ENCODE results near the gene BMP15.

BMP15 gene

GRCh38 chrX:50881028-50881427, 29.5 kb upstream of the BMP15 start:
- no peak overlapping the region for H3K27ac ChIP-seq
- TF ChIP-seq CTCF (conservative IDR thresholded peaks at IDR 0.05) (no peak), ZFX (IDR thresholded peaks at IDR 0.05) (no peak)

GRCh38 chrX:50888884-50889283, 21.7 kb upstream of the BMP15 start:
- no peak overlapping the region for H3K27ac ChIP-seq
- TF ChIP-seq ZFX (IDR thresholded peaks at IDR 0.05) (no peak), CTCF (conservative IDR thresholded peaks at IDR 0.05) (no peak)

GRCh38 chrX:50889582-50889981, 21.0 kb upstream of the BMP15 start:
- H3K27ac ChIP-seq, result no peak overlapping the region
- TF ChIP-seq ZFX (IDR thresholded peaks at IDR 0.05) (no peak), CTCF (conservative IDR thresholded peaks at IDR 0.05) (no peak)

DNA sequence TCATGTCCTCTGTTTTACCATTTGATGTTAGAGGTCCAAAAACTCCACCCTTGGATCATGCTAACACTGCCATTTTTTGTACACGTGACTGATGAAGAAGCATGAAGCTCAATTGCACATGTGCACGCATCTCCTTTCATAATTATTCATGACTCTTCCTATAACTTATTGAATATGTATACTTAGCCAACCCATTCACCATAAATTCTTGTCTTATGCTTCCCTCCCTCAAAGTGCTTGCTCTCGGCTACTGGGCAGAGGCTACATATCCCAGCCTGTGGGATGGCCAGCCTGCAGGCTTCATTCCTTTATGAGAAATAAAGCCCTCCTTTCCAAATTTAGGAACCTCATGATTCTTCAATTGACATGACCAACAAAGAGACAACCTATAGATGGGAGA, 17.5 kb upstream of the BMP15 start:
- no peak overlapping the region for H3K27ac ChIP-seq
- TF ChIP-seq ZFX (IDR thresholded peaks at IDR 0.05) (no peak), CTCF (conservative IDR thresholded peaks at IDR 0.05) (no peak)

GRCh38 chrX:50893466-50893865, 17.1 kb upstream of the BMP15 start:
- no peak for TF ChIP-seq CTCF (conservative IDR thresholded peaks at IDR 0.05)
- no peak for TF ChIP-seq ZFX (IDR thresholded peaks at IDR 0.05)

GRCh38 chrX:50905334-50905733, 5.2 kb upstream of the BMP15 start:
- TF ChIP-seq ZFX (IDR thresholded peaks at IDR 0.05) (no peak), CTCF (conservative IDR thresholded peaks at IDR 0.05) (peak; percentile 54)

More at GRCh38 chrX:50893466-50893865, 17.1 kb upstream of the BMP15 start:
- no peak overlapping the region for H3K27ac ChIP-seq

DNA sequence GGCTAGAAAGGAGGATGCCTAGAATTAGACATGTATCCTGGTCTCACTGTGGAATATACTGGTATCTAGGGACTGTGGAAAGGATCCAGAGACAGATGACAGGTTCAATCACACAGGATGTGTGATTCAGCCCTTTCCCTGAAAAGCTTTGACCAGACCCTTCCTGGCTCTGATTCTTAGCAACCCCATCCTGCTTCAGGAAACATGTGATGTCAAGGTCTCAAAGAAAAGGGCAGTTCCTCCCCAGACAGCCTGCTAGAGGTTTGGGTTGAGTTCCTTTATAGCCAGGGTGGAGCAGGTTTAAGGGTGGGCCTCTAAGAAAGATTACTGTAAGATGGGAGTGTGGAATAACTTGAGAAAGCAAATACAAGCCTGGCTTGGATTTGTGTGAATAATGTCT, 3.0 kb downstream of the BMP15 start:
- no peak for TF ChIP-seq ZFX (IDR thresholded peaks at IDR 0.05)
- TF ChIP-seq CTCF (conservative IDR thresholded peaks at IDR 0.05), result no peak
- no peak overlapping the region for H3K27ac ChIP-seq

More at GRCh38 chrX:50905334-50905733, 5.2 kb upstream of the BMP15 start:
- H3K27ac ChIP-seq, result no peak overlapping the region

All from C4-2B (cell line).